DMS153 treated with DMSO at 0.1 percent for 48 hours (cell line): ENCODE measurements around the gene LIM2.

Experiments used
- DNase-seq: peaks from one replicate; lab custom pipeline; 2025; ENCODE audit not compliant: unreplicated experiment; lab: John Stamatoyannopoulos, UW

The LIM2 gene

DNA sequence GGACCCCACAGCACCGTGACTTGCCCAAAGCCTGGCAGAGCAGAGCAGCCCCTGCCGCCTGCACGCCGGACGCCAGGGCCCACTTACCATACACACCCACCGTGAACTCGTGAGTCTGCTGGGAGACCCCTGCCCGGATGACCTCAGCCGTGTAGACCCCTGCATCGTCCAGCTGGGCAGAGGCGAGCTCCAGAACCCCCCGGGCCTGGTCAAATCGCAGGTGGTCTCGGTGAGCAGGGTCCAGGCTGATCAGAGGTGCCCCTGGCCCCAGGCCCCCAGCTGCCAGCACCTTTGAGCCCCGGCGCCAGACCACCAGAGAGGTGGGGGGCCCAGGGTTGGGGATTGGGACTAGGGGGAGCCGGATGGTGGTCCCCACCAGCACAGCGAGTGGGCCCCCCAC, 46.7 kb downstream of the LIM2 start:
- DNase-seq = no peak

GRCh38 chr19:51339687-51340656, 47.8 kb downstream of the LIM2 start:
- peak; percentile 71 for DNase-seq

DNA sequence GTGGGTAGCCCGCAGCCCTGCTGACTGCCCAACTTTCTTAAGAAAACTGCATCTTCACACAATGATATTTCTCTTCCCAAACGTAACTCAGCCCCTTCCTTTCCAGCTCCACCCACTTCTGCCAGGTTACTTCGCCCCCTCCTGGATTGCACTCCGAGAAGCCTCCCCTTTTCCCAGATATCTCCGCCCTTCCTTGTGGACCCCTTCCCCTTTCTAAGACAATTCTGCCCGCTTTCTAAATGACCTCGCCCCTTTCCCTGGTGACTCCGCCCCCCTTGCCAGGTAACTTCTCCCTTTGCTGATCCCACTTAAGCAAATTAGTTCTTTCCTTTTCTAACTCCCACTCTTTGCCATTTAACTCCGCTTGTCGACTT, 48.5 kb downstream of the LIM2 start:
- peak; percentile 29 for DNase-seq

GRCh38 chr19:51338563-51339312, 49.0 kb downstream of the LIM2 start:
- peak; percentile 73 for DNase-seq

- no peak for DNase-seq
Measured at GRCh38 chr19:51337861-51338562, 49.8 kb downstream of the LIM2 start.

DNA sequence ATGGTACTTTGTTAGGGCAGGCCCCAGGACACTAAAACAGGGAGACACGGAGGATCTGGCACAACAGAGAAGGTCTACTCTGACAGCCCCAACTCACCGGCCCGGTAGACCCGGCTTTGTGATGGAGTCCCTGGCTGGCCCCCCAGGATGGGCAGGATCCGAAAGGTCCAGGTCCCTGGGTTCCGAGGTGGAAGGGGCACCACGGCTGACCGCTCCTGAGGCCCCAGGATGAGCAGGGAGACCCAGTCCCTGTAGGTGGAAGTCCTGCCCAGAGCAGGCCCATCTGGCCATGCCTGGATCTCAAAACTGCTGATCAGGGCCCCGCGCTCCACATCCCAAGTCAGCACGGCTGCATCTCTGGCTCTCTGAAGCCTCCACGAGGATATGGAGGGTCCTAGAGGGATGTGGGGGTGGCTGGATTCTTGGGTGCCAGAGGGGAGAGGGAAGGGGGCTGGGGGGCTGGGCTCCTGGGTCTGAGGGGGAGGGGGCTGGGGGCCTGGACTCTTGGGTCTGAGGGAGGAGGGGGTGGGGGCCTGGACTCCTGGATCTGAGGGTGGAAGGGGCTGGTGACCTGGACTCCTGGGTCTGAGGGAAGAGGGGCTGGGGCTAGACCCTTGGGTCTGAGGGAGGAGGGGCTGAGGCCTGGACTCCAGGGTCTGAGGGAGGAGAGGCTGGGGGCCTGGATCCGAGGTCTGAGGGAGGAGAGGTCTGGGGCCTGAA, 50.5 kb downstream of the LIM2 start:
- DNase-seq = no peak

- DNase-seq = no peak
Measured at GRCh38 chr19:51333836-51334460, 53.8 kb downstream of the LIM2 start.

GRCh38 chr19:51331716-51332115, 56.1 kb downstream of the LIM2 start:
- DNase-seq = no peak

DNA sequence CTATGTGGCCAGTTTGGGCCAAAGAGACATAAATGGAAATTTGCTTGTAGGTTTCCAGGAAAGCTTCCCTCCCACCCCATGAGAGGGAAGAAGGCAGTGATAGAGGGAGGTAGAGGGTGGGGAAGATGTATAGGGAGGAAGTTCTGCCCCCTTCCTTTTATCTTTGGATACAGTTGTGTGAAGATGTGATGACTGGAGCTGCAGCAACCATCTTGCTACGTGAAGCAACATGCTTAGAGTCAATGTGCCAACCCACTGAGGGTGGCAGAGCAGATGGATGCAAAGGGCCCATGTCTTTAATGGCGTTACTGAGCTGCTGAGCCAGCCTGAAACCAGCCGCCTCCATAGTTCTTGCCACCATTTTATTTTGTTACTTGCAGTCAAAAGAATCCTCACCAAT, 56.6 kb downstream of the LIM2 start:
- no peak for DNase-seq

- no peak for DNase-seq
Measured at GRCh38 chr19:51330366-51330765, 57.4 kb downstream of the LIM2 start.
